HG03064 (cell line): Measurements from ENCODE around the gene WNT6.

ENCODE experiments used
- ATAC-seq: cut with Tn5 transposase; IDR thresholded peaks from one replicate; pipeline ENCODE4 v1.9.1; 2021; ENCODE audit warnings: low read depth; ENCODE audit not compliant: unreplicated experiment

The WNT6 gene

DNA sequence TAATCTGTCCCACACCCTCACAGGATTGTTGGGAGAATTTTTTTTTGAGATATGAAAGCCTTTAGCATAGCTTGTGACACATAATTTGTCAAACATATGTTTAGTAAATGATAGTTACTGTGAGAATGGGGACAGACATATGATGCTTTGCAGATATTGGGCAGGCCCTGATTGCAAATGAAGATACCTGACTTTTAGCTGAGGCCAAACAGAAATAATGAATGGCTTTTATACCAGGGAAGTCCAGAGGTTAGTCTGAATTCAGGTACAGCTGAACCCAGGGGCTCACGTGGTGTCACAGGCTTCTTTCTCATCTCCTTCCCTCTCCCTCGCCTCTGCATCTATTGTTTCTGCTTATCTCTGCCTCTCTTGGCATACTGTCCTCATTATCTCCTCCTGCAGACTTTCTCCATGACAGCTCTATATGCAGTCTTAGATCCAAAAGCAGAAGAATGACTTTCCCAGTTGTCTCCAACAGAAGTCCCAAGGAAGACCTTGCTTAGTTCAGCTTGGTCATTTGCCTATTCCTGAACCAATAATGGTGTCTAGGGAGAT, 16.2 kb downstream of the WNT6 start:
- no peak for ATAC-seq

DNA sequence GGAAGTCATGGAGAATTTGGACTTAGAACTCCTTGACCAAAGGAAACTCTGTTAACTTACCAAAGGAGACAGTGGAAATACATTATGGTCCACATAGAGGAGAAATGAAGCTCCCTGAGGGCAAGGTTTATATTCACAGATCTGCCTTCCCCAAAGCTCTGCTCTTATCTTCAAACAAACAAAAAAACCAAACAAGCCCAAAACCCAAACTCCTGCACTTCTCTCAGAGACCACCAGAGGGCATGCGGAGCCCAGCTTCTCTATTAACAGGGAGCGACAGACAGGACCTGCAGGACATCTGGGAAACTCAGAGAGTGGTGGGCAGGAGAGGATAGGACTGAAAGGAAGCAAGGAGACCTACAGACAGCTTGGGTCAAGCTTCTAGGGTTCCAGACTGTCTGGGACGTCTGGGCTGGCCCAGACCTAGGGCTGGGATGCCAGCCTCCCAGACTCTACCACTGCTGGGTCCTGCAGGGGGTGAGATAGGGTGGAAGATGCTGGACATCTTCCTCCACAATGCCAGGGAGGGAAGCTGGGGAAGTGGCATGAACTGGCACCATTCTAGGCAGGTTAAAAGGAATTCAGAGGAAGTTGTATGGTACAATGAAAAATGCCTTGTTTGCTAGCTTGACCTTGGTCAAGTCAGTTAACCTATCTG, 17.1 kb downstream of the WNT6 start:
- ATAC-seq, result no peak

DNA sequence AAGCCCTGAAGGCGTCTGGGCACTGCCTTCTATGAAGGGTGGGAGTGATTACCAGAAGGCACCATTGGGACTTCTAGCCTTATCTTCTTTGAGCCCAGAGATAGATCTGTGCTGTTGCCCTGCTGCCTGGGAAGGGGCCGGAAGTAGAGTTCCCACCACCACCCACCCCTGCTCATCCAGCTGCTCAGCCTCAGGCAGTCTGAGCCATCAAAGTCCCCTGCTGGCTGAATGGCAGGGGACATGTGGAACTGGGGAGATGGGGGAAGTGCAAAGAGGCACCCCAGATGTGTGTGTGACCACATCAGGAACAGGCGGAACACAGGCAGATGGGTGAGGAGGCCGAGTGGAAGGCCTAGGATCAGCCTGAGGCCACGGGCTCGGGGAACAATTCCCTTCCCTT, 17.7 kb downstream of the WNT6 start:
- no peak for ATAC-seq

DNA sequence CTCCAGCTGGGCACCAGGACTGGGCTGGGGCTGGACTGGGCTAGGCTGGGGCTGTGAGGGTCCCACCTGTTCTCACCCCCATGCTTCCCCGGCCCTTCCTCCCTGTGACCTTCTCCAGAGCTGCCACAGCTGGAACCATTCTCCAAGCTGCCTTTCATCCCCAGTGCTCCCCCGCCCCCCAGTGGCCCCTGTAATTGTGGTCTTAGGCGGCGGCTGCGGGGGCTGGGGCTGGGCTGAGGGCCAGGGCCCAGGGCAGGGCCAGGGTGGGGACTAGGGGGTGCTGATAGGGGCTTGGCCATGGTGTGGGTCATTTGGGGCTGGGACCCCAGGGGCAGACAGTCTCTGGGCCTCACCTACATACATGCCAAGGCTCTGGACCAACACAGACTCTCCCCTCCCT, 18.3 kb downstream of the WNT6 start:
- ATAC-seq, result no peak

DNA sequence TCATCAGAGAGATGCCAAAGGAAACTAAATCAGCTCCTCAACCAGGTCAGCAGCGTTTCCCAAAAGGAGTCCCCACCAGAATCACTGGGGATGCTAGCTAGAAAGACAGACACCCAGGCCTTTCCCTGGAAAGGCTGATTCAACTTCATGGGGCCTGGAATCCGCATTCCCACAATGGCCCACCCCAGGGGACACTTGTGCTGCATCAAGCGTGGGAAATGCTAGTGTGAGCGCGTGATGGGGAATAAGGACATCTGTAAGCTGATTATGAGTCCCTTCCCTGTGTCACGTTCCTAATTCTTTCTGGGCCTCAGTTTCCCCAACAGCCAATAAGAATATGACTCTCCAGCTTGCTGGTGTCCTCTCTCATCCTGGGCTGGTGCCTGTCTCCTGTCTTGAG, 18.9 kb downstream of the WNT6 start:
- ATAC-seq, result no peak

DNA sequence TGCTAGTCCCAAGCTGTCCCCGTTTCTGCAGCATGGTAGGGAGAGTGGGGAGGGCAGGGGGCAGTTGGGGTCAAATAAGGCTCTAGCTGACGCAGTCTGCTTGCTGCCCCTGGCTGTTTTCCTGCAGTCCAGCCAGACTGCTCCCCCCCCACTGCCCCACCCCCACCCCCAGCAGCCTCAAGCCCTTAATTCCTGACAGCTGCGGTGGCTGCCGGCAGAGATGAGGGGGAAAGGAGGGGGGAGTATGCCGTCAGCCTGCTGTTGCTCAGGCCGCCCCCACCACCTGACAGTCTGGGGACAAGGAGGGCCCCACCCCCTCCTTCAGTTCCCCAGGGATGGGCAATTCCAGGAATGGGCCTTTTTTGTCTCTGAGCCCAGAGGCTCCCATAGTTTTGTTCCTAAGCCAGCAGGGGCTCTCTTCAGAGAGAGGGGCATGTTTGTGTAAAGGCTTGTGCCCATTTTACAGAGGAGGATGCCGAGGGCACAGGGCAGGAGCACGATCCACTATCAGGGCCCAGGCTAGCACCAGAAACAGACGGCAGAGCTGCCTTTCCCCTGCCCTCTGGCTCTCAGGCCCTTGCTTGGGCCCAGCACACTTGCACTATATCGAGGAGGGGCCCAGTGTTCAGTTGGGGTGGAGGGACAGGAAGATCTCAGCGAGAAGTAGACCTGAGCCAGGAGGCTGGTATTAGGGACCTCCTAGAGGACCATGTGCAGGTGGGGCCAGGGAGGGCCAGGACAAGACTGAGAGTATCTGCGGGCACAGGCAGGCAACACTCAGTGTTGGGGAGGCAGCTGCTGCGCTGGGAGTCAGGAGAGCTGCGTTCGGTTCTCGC, 19.5 kb downstream of the WNT6 start:
- ATAC-seq, result no peak

DNA sequence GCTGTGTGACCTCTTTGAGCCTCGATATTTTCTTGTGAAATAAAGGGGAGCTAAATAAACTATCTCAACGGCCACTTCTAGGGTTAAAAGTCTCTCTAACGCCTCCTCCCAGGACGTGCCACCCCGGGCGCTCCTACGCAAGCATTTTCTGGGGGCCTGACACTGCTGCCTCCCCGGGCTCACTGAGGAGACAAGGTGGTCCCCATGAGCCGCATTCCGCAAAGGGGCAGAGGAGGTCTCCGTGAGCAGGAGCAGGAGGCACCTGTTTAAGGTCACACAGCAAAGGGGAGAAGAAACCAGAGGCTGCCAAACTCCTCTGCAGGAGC, 20.1 kb downstream of the WNT6 start:
- ATAC-seq, result no peak

DNA sequence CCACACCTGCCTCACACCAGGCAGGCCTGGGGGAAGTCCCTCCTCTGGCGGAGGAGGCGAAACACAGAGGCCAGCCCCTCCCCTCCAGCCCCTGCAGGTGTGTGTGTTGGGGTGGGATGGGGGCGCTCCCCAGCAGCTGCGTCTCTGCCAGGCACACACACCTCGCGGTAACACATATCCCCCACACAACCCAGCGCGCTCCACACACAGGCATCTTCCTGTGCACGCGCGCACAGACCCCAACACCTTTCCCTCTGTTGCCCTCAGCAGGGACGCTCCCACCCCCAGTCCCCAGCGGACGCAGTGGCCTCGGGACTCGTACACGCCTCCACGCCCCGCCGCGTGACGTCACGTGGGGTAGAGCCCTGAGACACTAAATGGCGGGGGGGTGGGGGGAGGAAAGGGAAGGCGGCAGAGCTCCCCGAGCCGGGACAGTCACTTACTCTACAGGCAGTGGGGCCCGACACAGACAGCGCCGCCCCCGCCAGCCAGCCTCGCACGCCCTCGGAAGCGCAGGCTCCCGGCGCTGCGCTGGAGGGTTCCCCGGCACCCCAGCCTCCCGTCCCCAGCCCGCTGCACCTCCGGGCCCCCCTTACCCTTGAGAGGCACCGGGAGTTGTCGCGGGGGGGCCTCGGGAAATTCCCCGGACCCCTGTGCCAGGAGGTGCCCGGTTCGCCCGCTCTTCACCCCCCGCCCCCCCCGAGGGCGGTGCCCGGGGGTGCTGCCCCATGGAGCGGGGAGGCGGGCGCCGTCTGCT, 20.7 kb downstream of the WNT6 start, which contains the start of gene WNT10A:
Gene WNT10A, plus strand, starts transcription at position 751 of the 757 bp plus-strand sequence. CDS start 144 bp downstream, outside the sequence.
- peak; percentile 58 for ATAC-seq

DNA sequence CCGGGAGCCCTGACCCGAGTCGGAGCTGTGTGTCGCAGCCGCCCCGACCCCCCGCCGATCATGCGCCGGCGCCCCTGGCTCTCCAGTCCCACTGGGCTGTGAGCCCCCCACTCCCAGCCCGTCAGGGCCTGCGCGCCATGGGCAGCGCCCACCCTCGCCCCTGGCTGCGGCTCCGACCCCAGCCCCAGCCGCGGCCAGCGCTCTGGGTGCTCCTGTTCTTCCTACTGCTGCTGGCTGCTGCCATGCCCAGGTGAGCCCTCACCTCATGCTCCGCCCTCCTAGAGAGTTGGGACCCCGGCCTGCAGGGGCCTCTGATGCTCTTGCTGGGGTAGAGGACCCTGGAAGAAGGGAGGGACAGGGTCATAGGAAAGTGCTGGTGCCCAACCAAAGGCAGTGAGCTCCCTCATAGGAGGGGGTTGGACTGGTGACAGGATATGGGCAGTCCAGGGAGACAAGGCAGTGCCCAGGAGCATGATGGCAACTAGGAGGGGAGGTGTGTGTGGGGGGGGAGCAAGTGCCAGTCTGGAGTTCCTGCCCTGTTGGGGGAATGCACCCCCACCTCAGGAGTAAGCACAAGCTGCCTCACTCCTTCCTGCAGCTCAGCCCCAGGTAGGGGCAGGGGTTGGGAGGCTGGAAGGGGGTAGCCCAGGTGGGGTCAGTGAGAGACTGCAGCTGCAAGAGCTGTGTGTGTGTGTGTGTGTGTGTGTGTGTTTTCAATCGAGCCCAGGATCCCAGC, 21.4 kb downstream of the WNT6 start:
- no peak for ATAC-seq

DNA sequence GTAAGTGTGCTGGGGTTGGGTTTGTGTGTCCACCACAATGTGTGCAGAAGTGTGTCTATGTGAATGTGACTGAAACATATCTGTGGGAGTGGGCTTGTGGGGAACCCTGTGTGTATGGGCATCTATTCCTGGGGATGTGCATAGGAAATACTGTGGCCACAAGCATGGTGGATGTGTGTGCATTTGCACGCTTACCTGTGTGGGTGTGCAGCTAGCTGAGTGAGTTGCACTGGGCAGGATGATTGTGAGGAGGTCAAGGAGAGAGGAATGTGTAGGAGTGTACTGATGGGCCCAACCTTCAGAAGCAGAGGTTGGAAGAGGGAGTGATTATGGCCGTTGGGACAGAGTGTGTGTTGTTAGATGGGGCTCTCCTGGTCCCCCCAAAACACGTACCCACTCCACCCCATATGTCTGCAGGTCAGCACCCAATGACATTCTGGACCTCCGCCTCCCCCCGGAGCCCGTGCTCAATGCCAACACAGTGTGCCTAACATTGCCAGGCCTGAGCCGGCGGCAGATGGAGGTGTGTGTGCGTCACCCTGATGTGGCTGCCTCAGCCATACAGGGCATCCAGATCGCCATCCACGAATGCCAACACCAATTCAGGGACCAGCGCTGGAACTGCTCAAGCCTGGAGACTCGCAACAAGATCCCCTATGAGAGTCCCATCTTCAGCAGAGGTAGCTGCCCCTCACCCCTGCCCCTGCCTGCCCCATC, 22.3 kb downstream of the WNT6 start:
- no peak for ATAC-seq

DNA sequence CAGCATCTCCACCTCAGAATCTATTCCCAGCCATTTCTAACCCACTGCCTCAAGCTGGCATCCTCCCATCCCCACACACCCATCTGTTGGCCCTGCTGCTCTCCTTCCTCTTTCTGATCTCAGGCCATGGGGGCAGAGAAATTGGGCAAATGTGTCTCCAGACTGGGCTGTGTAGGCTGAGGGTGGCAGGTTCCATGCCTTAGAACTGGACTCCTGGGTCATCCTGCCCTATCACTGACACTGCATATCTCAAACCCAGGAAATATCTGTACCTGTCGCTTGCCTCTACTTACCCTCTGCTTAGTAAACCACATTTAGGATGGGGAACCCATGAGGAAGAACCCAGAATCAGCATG, 22.8 kb downstream of the WNT6 start:
- no peak for ATAC-seq

DNA sequence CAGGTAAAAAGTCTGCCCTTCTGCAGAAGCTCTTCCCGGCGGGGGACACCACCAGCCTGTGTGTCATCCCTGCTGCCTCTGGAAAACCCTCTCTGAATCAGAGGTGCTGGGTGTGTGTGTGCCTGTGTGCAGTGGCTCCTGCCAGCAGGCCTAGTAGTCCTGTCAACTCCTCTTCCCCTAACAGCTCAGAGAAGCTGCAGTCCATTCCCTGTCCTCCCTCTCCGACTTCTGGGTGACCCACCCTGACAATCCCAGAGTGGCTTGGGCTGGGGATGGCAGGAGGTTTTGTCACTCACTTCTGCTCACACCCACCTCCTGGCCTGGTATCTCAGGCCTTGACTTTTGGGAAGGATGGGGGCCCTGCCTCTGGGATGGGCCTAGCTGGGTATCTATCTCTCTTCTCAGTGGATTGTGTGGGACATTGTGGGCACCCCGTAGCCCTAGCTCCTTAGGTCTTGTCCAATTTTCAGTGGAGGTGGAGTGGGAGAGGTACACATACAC, 23.3 kb downstream of the WNT6 start:
- ATAC-seq, result no peak

DNA sequence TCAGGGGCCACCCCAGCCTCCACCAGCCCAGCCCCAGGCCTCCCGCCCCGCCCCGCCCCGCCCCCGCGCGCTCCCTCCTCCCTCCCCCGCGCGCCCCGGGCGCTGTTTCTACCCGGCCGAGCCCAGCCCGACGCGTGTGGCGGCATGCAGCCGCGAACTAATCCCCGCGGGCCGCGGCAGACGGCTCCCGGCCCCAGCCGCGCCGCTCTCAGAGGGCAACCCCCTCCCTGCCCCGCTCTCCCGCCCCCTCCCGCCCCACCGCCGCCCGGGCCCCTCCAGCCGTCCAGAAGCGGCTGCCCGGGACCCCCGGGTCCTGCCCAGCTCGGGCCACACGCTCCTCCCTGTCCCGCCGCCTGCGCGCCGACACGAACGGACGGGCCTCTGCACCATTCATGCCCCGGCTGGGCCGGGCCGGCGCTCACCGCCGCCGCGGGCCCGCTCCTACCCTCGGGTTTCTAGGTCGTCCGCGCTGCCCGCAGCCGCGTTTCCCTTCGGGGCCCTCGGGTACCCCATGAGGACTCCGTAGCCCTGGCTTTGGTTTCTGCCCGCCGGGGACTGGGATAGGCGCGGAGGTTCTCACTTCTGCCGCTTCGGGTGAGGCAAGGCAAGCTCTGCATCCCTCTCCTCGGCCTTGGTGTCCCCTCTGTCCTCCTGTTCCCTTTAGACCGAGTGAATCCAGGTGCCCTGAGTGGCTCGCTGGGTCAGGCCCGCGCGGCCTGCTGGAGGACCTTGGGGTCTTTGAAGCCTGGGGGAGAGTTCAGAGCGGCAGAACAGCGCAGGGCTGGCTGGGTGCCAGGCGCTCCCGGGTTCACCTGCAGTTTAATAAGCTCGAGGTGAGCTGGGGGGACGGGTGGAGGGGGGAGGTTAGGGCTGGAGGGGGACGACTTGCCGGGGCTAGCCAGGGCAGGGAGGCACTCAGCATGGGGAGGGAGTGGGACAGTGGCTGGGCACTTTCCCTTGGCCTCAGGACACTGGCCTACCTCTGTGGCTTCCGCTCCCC, 24.2 kb downstream of the WNT6 start:
- no peak for ATAC-seq

DNA sequence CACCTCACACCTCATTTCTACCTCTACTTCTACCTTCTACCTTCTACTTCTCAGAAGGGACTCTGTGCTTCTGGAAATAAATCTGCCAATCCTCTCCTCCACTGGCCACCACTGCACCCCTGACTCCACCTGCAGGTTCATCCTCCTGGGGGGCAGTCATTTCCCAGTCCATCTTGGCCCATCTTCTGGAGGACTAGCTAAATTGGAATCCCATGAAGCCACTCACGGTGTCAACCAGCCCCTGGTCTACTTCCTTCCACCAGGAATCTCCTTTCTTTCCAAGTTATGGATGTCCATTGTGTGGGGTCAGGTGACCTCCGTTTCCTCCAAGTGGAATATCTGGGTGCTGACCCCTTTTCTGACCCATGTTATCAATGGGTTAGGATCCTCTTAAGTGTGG, 24.9 kb downstream of the WNT6 start:
- ATAC-seq, result no peak

DNA sequence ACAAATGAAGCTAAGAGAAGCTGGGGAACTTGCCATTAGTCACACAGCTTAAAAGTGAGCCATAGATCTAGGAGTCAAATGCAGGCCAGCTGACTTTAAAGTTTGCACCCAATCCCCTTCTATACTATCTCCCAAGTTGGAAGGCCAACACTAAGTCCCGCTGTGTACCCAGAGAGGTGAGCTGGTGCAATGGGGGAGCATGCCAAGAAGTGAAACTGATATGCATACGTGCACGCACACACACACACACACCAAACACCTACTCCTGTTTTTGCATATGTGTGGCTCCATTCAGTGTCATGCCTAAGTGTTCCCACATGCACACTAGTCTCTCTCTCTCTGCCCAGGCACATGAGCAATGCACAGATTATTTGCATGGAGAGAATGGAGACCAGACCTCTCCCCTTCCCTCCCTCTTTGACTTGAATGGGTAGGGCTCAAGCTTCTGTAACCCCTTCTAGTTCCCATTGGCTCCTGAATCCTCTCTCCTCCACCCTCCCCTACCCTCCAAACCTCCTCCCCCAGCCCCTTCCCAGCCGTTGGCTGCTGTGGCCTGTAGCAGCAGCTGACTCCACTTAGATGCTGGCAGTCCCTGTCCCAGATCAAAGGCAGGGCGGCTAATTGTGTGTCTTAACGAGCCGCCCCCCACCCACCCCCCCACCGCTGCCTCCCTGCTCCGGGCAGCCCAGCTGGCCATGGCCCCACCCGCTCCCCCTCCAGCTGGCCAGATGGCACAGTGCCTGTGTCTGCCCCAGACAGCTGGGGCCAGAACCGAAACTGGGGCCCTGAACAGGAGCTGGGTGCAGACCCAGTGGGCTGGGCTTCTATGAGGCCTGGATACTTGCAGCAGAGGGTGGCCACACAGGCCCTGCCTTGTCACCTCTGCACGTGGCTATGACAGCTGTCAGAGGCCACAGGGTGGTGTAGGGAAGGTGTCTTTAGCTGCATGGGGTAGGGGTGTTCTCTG, 26.7 kb downstream of the WNT6 start:
- peak; percentile 51 for ATAC-seq

DNA sequence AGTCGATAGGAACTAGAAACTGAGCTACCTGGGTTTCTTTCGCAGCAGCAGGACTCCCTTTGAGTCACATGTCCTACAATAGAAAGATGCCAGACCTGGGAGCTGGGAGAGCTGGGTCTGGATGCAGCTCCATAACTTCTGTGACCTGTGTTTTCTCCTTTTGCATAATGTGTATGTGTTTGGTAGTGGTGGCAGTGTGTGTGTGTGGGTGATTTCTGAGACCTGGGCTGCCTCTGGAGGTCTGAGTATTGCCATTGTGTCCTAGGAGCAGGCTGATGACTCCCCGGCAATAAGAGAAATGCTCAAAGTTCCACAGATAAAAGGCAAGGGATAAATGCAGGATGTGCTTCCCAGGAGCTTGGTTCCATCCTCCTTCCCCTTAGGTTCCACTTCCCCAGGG, 27.5 kb downstream of the WNT6 start:
- ATAC-seq, result no peak

DNA sequence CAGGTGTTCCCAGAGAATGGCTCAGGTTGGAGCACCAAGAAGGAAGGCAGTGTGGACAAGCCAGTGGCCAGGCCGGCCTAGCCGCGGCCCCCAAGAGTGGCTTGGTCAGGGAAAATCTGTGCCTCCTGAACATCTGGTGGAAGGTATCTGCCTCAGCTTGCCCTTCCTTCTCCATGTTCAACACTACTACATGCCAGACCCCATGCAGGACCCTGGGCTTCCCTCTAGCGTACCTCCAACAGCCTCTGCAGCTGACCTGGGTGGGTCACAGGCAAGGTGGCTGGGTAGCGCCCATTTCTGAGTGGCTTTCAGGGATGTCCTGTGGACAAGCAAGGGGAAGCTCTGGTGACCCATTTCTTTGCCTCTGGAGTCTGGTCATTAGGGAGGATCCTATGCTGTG, 28.7 kb downstream of the WNT6 start:
- ATAC-seq, result no peak
